ENCODE results near the gene AFAP1L2.

Gene AFAP1L2

GRCh38 chr10:114256822-114257221, 147.5 kb downstream of the AFAP1L2 start:
- Histone ChIP-seq H3K9ac (ENCODE audit: low read length) (no peak overlapping the region), H3K9me2 (replicated peaks; ENCODE audit: insufficient read depth, low read length) (no peaks in the 10 kb centered on the region), H2AFZ (ENCODE audit: low read depth, low read length, severe bottlenecking) (no peak overlapping the region), H3K36me3 (ENCODE audit: low read length) (no peaks in the 10 kb centered on the region), H3F3A (ENCODE audit: insufficient read depth) (no peaks in the 10 kb centered on the region), H3K79me2 (ENCODE audit: insufficient read depth, low read length) (no peaks in the 10 kb centered on the region), H3K27me3 (ENCODE audit: low read length) (no peaks in the 10 kb centered on the region), H3K9me3 (ENCODE audit: insufficient read depth, low read length) (no peaks in the 10 kb centered on the region), H3K4me3 (ENCODE audit: insufficient read depth, low read length, poor library complexity, severe bottlenecking) (no peak overlapping the region), H3K27ac (ENCODE audit: low read depth, low read length) (no peak overlapping the region), H3K4me2 (ENCODE audit: low read depth, low read length, poor library complexity, severe bottlenecking) (no peak overlapping the region), H4K20me1 (ENCODE audit: low read depth, low read length) (no peaks in the 10 kb centered on the region)
- no peak for TF ChIP-seq CTCF (IDR thresholded peaks at IDR 0.05; ENCODE audit: insufficient read depth, low read length, poor library complexity, severe bottlenecking)
- no peak for TF ChIP-seq EZH2phosphoT487 (conservative IDR thresholded peaks at IDR 0.05; ENCODE audit: low read length)

GRCh38 chr10:114256008-114256765, 148.1 kb downstream of the AFAP1L2 start:
- Histone ChIP-seq H3K9me3 (ENCODE audit: insufficient read depth, low read length) (no peaks in the 10 kb centered on the region), H2AFZ (ENCODE audit: low read depth, low read length, severe bottlenecking) (no peak overlapping the region), H3K4me3 (ENCODE audit: insufficient read depth, low read length, poor library complexity, severe bottlenecking) (no peak overlapping the region), H3K9me2 (replicated peaks; ENCODE audit: insufficient read depth, low read length) (no peaks in the 10 kb centered on the region), H3F3A (ENCODE audit: insufficient read depth) (no peaks in the 10 kb centered on the region), H3K36me3 (ENCODE audit: low read length) (no peaks in the 10 kb centered on the region), H4K20me1 (ENCODE audit: low read depth, low read length) (no peaks in the 10 kb centered on the region), H3K27me3 (ENCODE audit: low read length) (no peaks in the 10 kb centered on the region), H3K9ac (ENCODE audit: low read length) (no peak overlapping the region), H3K79me2 (ENCODE audit: insufficient read depth, low read length) (no peaks in the 10 kb centered on the region), H3K27ac (ENCODE audit: low read depth, low read length) (no peak overlapping the region), H3K4me2 (ENCODE audit: low read depth, low read length, poor library complexity, severe bottlenecking) (no peak overlapping the region)
- TF ChIP-seq EZH2phosphoT487 (conservative IDR thresholded peaks at IDR 0.05; ENCODE audit: low read length) (no peak), CTCF (IDR thresholded peaks at IDR 0.05; ENCODE audit: insufficient read depth, low read length, poor library complexity, severe bottlenecking) (no peak)

- no peak overlapping the region for H3K4me2 ChIP-seq (ENCODE audit: low read depth, low read length, poor library complexity, severe bottlenecking)
- H3K9me3 ChIP-seq (ENCODE audit: insufficient read depth, low read length), result no peaks in the 10 kb centered on the region
- no peak overlapping the region for H3K4me3 ChIP-seq (ENCODE audit: insufficient read depth, low read length, poor library complexity, severe bottlenecking)
- H3K27ac ChIP-seq (ENCODE audit: low read depth, low read length), result no peak overlapping the region
- no peaks in the 10 kb centered on the region for H3K79me2 ChIP-seq (ENCODE audit: insufficient read depth, low read length)
- no peak overlapping the region for H3K9ac ChIP-seq (ENCODE audit: low read length)
- no peak overlapping the region for H2AFZ ChIP-seq (ENCODE audit: low read depth, low read length, severe bottlenecking)
- H3K9me2 ChIP-seq (replicated peaks; ENCODE audit: insufficient read depth, low read length), result no peaks in the 10 kb centered on the region
- no peaks in the 10 kb centered on the region for H3F3A ChIP-seq (ENCODE audit: insufficient read depth)
- no peaks in the 10 kb centered on the region for H3K36me3 ChIP-seq (ENCODE audit: low read length)
- TF ChIP-seq EZH2phosphoT487 (conservative IDR thresholded peaks at IDR 0.05; ENCODE audit: low read length) (no peak), CTCF (IDR thresholded peaks at IDR 0.05; ENCODE audit: insufficient read depth, low read length, poor library complexity, severe bottlenecking) (no peak)
- H4K20me1 ChIP-seq (ENCODE audit: low read depth, low read length), result no peaks in the 10 kb centered on the region
- no peaks in the 10 kb centered on the region for H3K27me3 ChIP-seq (ENCODE audit: low read length)
Measured at GRCh38 chr10:114255227-114255626, 149.1 kb downstream of the AFAP1L2 start.

All from SU-DHL-6 (cell line).